ENCODE measurements around the gene MBOAT7. TPM values are rescaled to one million over a fixed set of nuclear protein-coding genes. Genes with fewer than 3 reads are reported as not detected.
"Not testable (repeated sequence)": the region's sequence is repeated elsewhere in the genome, so short reads cannot be mapped to it uniquely, and the experiment has no call there.

MBOAT7 gene
- polyA plus RNA-seq, 1 of the 3 experiments (the other 2 are of a cell fraction): 80.8 TPM

GRCh38 chr19:54229146-54229545, 39.8 kb upstream of the MBOAT7 start:
- no peak overlapping the region for H3K9ac ChIP-seq
- peaks cover 7% of the 10 kb centered on the region; the same call in 1 of the 2 replicates for H3K27me3 ChIP-seq (ENCODE audit: insufficient read depth)
- H3K4me2 ChIP-seq: no peak overlapping the region
- ChIA-PET POLR2A (no interaction called here), CTCF (no interaction called here)
- 25% methylated on average over 6 of the region's 8 CpGs for WGBS (ENCODE audit: low lambda C conversion rate)
- no peak overlapping the region for H2AFZ ChIP-seq (ENCODE audit: low read depth)
- TF ChIP-seq FOXM1 (IDR thresholded peaks at IDR 0.05; ENCODE audit: low read depth) (no peak), MEF2A (IDR thresholded peaks at IDR 0.05; ENCODE audit: borderline replicate concordance, low read depth) (no peak), FOSL2 (IDR thresholded peaks at IDR 0.05; ENCODE audit: borderline replicate concordance, low read depth) (no peak), EP300 (IDR thresholded peaks at IDR 0.05; ENCODE audit: borderline replicate concordance in 1 of 2, low read depth in 1 of 2, low read length in 1 of 2) (no peak), USF2 (IDR thresholded peaks at IDR 0.05; ENCODE audit: borderline replicate concordance, low read depth, low read length) (no peak), PBX3 (IDR thresholded peaks at IDR 0.05) (no peak), NRF1 (IDR thresholded peaks at IDR 0.05; ENCODE audit: low read depth, low read length) (no peak), RAD21 (IDR thresholded peaks at IDR 0.05; ENCODE audit: low read length) (no peak), CHD2 (IDR thresholded peaks at IDR 0.05; ENCODE audit: low read length, partially characterized antibody) (no peak), FOXJ3 (CRISPR knock-in tag; IDR thresholded peaks at IDR 0.05) (no peak), CTCF (IDR thresholded peaks at IDR 0.05) (no peak), RFX5 (IDR thresholded peaks at IDR 0.05; ENCODE audit: low read length) (no peak), TCF12 (IDR thresholded peaks at IDR 0.05) (no peak), NFIC (IDR thresholded peaks at IDR 0.05; ENCODE audit: borderline replicate concordance) (no peak), RXRA (IDR thresholded peaks at IDR 0.05; ENCODE audit: borderline replicate concordance, low read depth) (no peak)
- H3K4me3 ChIP-seq (ENCODE audit: low read depth in 2 of 2, low read length in 1 of 2): no peak overlapping the region
- no peaks in the 10 kb centered on the region for H3K36me3 ChIP-seq (replicated peaks in 1 of 2; ENCODE audit: control insufficient read depth in 1 of 2, insufficient read depth in 2 of 2, low read length in 1 of 2)
- peaks cover 0 to 2% of the 10 kb centered on the region in 2 experiments; a peak in 1 of 4 replicates for H3K4me1 ChIP-seq (ENCODE audit: control insufficient read depth in 1 of 2, insufficient read depth in 2 of 2, low read depth in 1 of 2, low read length in 1 of 2)
- DNase-seq: no peak
- no peak overlapping the region for H3K27ac ChIP-seq (ENCODE audit: low read depth in 2 of 2, low read length in 1 of 2)
- H4K20me1 ChIP-seq (ENCODE audit: insufficient read depth): no peaks in the 10 kb centered on the region
- no peaks in the 10 kb centered on the region for H3F3A ChIP-seq (replicated peaks; ENCODE audit: insufficient read depth)
- H3K79me2 ChIP-seq (ENCODE audit: insufficient read depth): no peaks in the 10 kb centered on the region
- H3K9me3 ChIP-seq: no peaks in the 10 kb centered on the region
- no peaks in the 10 kb centered on the region for H3K9me2 ChIP-seq

- H3K79me2 ChIP-seq (ENCODE audit: insufficient read depth); H3K36me3 ChIP-seq (replicated peaks in 1 of 2; ENCODE audit: control insufficient read depth in 1 of 2, insufficient read depth in 2 of 2, low read length in 1 of 2); H3K9me3 ChIP-seq; H3K4me1 ChIP-seq (ENCODE audit: control insufficient read depth in 1 of 2, insufficient read depth in 2 of 2, low read depth in 1 of 2, low read length in 1 of 2); H3K9me2 ChIP-seq; H4K20me1 ChIP-seq (ENCODE audit: insufficient read depth); H3F3A ChIP-seq (replicated peaks; ENCODE audit: insufficient read depth); CTCF ChIA-PET; H3K27ac ChIP-seq (ENCODE audit: low read depth in 2 of 2, low read length in 1 of 2); H3K4me2 ChIP-seq; H3K9ac ChIP-seq; H3K4me3 ChIP-seq (ENCODE audit: low read depth in 2 of 2, low read length in 1 of 2); H2AFZ ChIP-seq (ENCODE audit: low read depth); DNase-seq: not testable (repeated sequence)
- peaks cover 17% of the 10 kb centered on the region; the same call in 1 of the 2 replicates for H3K27me3 ChIP-seq (ENCODE audit: insufficient read depth)
- 37% methylated on average over 7 of the region's 10 CpGs for WGBS (ENCODE audit: low lambda C conversion rate)
- POLR2A ChIA-PET: interaction anchor here (1.6 kb wide), 1 partner anchor 24 kb away, joined by 5 read pairs; the partner anchor contains the start of gene RPS9
These were observed 35.2 kb upstream of the MBOAT7 start for GRCh38 chr19:54224619-54225018.

- not testable (repeated sequence) for H3F3A ChIP-seq (replicated peaks; ENCODE audit: insufficient read depth); DNase-seq; H3K4me2 ChIP-seq; H2AFZ ChIP-seq (ENCODE audit: low read depth); H3K4me1 ChIP-seq (ENCODE audit: control insufficient read depth in 1 of 2, insufficient read depth in 2 of 2, low read depth in 1 of 2, low read length in 1 of 2); H3K36me3 ChIP-seq (replicated peaks in 1 of 2; ENCODE audit: control insufficient read depth in 1 of 2, insufficient read depth in 2 of 2, low read length in 1 of 2); H3K9me3 ChIP-seq; H3K4me3 ChIP-seq (ENCODE audit: low read depth in 2 of 2, low read length in 1 of 2); H3K9ac ChIP-seq; H4K20me1 ChIP-seq (ENCODE audit: insufficient read depth); H3K79me2 ChIP-seq (ENCODE audit: insufficient read depth); H3K9me2 ChIP-seq; H3K27ac ChIP-seq (ENCODE audit: low read depth in 2 of 2, low read length in 1 of 2)
- WGBS (ENCODE audit: low lambda C conversion rate): no CpG with 5 or more reads among the region's 5 CpGs
- POLR2A ChIA-PET: interaction anchor here (1.2 kb wide), 1 partner anchor 16 kb away, joined by 3 read pairs; no protein-coding TSS in a partner anchor
- CTCF ChIA-PET: interaction anchor here (0.6 kb wide), 1 partner anchor 8 kb away, joined by 3 read pairs; no protein-coding TSS in a partner anchor
- H3K27me3 ChIP-seq (ENCODE audit: insufficient read depth): peaks cover 17% of the 10 kb centered on the region; the same call in 1 of the 2 replicates
These were observed 34.5 kb upstream of the MBOAT7 start for GRCh38 chr19:54223937-54224281.

All from SK-N-SH (cell line).